HG03571 (cell line): ENCODE measurements around the gene ASF1B.

Experiments used
- ATAC-seq: cut with Tn5 transposase; IDR thresholded peaks from one replicate; pipeline ENCODE4 v1.9.1; 2021; ENCODE audit not compliant: unreplicated experiment

ASF1B gene

DNA sequence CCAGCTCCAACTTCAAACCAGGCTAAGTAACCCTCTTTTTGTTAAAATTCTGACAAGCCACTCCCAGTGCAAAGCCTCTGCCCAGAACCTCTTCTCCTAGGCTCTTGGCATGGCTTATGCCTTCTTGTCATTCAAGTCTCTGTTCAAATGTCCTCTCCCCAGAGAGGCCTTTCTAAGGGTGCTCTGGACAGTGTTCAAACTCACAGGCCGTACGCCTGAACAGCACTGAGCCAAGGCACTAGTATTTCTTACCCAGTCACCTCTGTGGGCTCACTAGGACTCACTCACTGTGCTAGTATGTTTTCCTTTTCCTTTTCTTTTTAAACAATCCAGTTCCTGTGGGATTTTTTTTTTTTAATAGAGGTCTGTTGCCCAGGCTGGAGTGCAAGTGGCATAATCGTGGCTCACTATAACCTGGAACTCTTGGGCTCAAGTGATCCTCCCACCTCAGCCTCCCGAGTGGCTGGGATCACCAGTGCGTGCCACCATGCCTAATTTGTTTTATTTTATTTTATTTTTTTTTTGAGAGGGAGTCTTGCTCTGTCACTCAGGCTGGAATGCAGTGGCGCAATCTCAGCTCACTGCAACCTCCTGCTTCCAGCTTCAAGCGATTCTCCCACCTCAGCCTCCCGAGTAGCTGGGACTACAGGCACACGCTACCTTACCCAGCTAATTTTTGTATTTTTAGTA lies 2.3 kb upstream of the ASF1B start:
- ATAC-seq: no peak

DNA sequence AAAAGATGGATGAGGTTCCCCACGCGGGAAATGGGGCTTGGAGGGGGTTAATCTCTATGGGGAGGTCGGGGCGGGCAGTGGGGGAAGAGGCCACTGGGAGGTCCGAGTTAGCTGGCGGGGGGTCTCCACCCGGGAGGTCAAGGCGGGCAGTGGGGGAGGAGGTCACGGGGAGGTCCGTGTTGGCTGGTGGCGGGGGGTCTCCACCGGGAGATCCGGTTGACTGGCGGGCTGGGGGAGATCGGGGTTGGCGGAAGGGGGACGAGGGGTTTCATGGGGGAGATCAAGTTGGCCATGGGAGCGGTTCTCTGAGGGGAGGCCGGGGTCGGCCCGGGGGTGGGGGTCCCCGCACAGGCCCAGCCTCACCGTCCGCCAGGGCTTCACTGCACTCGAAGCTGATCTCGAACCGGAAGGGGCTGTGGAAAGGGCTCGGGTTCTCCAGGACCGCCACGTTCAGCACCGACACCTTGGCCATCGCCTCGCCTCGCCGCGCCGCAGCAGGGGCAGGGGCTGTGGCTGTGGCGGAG lies 342 bp downstream of the ASF1B start:
- ATAC-seq: peak; percentile 3

DNA sequence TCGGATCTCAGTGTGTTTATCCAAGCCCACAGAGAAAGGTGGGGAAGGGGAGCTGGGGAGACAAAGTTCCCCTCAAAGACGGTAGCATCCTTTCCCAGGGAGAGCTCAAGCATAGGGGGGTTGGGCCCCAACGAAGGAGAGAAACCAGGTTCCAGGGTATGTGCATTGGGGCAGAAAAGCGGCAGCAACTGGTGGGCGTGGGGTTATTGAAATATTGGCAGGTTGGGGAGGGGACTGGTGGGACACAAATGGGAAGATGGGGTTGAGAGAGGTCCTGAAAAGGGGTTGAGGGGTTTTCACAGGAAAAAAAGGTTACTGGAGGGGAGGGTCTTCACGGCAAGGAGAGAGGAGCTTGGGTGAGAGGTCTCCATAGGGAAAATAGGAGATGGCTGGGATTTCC lies 1.0 kb downstream of the ASF1B start:
- ATAC-seq: no peak

DNA sequence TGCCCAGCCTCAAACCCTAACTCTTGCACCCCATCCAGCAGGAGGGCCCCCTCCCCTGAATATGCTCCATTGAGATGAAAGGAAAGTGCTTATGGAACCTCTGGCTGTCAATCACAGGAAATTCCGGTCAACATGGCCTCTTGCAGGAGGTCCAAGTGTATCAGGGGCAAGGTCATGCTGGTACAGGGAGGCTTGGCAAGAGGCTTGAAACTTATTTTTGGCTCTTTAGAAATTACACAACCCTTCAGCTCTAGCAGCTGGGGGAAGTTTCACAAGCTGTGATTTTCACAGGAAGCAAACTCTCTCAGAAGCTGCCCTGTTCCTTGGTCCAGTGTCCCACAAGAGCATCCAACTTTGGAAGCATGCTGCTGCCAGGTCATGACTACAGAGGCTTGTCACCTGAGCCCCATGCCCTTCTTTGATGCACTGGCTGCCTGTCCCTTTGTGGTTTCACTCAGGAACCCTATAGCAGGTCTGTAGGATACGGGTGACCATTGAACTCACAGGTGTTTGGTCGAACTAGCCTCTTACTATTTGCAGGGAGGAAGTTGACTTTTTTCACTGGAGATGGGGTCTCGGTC lies 8.4 kb downstream of the ASF1B start:
- no peak for ATAC-seq

DNA sequence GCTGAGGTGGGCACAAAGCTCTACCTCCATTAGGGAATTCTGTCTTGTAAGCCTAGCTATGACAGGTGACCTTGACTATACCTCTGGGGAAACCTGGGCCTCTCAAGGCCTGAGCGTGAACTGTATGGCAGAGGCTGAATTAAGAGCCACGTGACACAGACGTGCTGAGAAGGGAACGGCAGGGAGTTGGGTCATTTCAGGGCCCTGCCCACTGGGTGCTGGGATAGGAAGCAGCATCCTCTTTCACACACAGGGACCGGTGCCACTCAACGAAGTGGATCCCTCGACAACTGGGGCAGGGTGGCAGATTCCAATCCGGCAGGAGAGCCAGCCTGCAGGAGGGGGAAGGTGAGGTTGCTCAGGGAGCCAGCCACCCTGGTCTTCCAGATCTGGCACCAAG lies 9.2 kb downstream of the ASF1B start:
- no peak for ATAC-seq

DNA sequence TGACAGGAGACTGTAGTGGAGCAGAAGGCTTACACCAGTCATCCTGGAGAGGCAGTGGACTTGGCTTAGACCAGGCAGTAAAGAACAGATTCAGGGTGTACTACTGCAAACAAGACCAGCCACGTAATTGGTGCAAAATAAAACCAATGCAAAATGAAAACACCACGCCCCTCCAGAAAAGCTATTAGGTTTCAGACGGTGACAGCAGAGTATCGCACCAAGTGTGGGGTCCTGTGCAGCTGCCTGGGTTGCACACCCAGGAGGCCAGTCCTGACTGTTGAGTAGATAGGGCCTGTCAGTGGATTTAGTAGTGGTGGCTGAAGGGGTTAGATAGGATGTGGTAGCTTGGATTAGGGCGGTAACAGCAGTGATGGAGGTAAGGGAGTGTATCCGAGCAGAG lies 13.5 kb downstream of the ASF1B start:
- ATAC-seq: no peak

DNA sequence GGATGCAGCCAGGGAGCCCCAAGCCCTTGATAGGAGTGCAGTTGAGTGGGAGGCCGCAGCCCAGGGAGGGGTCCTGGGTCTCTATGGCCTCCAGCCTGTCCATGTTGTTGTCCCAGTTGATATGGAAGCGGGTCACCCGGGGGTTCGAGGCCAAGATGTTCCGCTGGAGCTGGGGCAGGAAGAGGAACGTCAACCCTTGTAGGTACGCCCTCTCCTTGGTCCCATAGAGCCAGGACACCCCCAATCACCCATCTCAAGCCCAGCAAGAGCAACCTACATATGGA lies 15.9 kb downstream of the ASF1B start:
- no peak for ATAC-seq

DNA sequence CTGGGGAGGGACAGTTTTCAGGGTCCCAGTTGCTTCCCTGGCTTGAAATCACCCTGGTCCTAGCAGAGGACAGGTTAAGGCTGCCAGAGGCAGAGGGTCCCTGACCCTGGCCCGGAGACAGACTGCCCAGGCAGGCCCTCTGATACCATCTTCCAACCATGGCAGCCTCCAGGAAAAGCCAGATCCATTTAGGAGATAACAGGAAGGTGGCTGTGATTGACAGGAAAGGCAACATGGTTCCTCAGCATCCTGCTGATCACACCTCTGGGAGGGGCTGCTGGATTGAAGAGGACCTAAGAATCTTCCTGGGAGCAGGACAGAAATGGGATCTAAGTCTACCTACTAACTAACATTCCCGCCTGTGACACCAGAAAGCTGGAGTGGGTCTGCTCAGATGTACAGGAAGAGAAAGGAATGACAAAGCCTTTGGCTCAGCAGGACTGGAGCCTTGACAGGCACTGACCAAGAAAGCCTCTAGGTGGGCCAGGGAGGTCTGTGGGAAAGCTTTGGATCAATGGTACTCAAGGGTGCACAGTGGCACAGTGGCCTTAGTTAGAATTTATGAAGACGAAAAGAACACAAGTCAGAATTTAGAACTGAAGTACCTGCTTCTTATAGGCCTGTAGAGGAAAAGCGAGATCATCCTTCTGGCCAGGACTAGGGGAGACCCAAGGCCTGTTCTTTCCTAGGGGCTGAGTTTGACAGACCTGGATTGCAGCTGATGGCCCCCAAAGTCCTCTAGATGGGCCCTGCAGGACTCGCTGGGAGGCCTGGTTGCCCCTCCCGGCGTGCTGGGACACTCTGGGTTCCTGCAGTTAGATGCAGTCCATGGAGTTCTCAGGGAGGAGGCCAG lies 16.5 kb downstream of the ASF1B start:
- no peak for ATAC-seq

DNA sequence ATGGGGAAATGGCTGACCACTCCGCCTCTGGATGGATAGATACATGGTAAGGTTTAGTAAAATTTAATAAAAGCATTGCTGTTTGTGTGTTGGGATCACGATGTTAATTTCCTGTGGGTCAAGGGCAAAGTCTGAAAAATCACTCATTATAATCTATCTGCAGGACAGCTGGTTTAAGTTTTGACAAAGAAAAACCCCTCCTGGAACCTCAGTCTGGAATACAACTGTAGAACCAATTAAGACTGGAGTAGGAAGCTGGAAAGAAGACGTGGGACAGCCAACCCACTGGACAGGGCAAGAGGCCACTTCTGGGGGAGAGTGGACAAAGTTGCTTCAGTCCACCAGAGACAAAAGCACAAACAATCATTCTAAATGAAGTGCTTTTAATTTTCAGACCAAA lies 17.2 kb downstream of the ASF1B start:
- no peak for ATAC-seq

DNA sequence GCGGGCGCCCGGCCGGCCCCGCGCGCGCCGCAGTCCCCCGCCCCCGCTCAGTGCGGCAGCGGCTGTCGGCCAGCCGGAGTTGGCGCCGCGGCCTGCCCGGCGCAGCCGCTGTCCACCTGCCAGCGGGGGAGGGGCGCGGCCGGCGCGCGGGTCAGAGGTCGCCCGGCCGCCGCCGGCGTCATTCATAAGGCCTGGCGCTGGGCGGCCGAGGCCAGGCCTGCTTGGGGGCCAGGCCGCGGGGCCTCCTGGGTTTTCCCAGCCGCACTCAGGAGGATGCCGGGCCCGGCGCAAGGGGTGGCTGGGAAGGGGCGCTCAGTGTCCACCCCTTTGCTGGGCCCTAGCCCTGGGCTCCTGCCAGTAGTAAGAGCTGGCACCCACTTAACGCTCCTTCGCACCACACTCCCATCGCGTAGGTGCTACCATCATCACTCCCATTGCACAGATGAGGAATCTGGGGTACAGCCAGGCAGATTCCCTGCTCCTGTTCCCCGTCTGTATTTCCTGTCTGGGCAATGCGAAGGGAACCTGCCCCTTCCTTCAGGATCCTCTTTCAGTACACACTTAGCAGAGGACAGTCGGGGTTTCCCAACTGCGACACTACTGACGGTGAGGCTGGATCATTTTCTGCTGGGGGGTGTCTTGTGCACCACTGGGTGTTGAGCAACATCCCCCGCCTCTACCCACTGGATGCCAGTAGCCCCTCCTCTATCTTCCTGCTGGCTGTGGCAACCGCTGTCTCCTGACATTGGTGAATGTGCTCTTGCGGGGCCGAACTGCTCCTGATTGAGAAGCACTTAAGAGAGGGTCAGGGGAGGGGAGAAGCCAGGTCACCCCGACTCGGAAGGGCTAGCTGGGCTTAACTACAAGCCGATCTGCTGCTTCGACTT lies 18.0 kb downstream of the ASF1B start:
- ATAC-seq: no peak

DNA sequence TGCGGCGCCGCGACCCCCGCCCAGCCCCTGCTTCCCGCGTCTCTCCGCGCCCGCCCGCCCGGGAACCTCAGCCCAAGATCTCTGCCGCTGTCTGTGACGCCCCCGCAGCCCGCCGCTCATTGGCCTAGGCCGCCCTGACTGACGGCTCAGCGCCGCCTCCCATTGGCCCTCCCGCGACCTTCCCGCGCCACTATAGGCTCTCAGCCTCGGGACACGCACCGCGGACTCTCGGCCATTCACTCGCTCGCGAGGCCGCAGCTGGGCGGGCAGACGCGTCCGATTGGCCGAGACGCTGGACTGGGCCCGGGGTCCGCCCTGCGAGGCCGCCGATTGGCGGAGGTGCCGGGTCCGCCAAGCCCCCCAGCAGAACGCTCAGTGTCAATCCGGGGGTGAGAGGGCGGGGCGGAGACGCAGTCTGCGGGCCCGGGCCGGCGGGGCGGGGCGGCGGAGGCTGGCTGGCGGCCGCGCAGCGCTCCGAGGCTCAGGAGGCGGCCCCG lies 18.7 kb downstream of the ASF1B start, which contains the start of gene PRKACA:
PRKACA (minus strand) TSS at position 95 of the 497 bp plus-strand sequence. CDS start 215 bp downstream, outside the sequence.
- ATAC-seq: peak; percentile 82

DNA sequence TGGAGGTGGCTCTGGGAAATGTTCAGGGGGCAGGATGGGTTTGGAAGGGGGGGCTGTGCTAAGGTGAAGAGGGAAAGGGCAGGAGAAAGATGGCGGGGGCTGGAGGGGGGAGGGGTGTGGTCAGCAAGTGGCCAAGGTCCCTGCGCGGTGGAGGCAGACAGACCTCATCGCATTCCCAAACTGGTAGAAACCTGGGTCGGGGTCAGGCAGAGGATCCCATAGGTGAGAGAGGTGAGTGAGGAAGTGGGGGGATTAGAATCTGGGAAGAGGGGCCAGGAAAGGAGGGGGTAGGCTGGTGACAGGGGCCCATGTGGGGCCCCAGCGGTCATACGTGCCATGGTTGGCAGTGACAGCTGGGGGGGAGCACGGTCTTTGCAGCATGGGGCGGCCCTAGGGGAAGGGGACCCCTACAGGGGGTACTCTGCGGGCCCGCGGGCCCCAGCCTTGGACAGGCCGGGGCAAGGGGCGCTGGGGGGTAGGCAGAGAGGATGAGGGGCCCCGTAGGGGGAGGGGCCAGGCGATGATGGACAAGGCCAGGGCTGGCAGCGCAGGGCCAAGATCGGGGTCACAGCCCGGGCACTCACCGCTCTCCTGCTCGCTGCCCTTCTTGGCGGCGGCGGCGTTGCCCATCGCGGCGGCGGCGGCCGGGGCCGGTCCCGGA lies 19.3 kb downstream of the ASF1B start:
- ATAC-seq: peak; percentile 3

DNA sequence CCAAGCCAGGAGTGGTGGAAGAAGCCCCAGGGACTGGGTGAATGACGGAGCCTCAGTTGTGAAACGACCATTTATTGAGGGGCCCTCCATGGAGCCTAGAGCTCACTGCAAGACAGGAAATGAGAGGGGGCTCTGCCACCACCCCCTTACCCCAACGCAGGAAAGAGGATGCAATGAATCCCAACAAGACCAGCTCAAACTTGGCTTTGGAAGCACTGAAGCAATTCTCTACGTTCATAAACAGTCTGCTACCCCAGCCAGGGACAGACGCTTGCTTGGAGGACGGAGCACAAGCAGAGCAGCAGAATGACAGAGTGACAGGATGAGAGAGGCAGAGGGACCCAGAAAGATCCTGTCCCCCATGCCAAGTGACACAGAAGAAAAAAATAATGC lies 19.9 kb downstream of the ASF1B start:
- ATAC-seq: no peak

DNA sequence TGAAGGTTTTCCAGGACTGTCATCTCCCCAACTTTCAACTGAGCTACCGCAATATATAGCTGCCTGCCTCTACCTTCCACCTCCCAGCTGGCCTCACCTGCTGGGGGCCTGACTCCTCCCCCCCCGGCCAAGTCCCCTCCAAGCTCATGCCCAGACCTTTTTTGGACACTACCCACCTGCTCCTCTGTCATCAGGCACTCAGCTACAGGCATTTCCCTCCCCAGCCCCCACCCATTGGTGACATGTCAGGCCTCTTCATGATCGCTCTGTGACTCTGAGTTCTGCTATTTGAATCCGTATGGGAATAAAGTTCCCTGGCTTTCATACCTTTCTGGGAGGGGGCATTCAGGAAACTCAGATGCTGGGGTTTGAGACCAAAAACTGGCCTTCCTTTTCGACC lies 20.6 kb downstream of the ASF1B start:
- no peak for ATAC-seq

DNA sequence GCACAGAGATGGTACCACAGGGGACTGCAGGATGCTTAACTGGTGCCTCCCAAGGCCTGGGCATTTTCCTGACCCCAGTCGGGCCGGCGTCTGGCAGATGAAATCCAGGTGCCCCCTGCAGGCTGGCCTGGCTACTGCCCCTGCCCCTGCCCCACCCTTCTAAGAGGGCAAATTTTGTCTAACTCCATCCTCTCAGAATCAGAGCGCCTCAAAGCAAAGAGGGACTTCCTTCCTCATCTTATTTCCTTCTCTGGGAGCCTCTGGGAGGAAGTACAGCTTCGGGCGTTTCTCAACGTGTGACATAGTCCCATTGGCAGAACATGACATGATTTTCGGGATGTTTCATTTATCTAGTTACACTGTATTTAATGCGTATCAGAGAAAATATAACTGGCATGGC lies 21.5 kb downstream of the ASF1B start:
- no peak for ATAC-seq

DNA sequence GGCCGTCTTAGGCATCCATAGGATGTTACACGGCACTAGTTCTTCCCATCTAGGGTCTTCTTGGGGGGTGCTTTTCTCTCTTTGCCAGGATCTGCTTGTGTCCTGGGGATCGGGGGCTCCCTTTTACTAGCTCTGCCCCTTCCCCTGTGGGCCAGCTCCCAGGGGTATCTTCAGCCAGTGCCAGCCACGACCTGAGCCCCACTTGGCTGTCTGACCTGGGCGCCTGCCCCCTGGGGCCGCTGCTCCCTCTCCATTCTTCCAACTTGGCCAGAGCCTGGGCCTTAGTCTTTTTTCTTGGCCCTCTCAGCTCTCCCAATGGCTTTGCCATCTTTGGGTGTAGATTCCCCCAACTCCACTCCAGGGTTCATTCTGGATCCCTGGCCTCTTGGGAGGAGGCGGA lies 21.9 kb downstream of the ASF1B start:
- no peak for ATAC-seq

DNA sequence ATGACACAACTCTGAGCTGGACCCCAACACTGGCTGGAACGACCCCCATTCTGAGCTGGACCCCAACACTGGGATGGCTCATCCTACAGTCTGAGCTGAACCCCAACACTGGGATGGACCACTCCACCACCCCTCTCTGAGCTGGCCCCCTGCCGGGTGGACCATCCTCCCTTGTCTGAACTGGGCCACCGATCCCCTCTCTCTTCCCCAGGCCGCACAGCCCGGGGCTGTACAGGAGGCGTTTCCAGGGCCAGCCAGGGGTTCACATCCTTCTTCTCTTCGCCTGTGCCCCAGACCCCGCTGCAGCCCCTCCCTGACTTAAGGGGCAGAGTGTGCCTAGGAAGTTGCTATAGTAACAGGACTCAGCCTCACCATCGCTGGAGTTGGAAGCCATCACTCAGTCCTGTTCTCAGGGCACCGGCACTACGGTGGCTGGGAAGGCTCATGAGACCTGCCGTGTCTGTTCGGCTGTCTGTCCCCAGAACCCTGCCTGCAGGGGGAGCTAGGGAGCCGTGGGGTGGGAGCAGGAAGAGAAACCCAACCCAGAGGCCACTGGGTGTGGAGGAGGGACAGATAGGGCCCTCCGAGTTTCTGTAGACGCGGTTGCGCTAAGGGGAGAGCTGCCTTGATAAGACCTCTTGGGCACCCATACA lies 22.5 kb downstream of the ASF1B start:
- ATAC-seq: no peak

DNA sequence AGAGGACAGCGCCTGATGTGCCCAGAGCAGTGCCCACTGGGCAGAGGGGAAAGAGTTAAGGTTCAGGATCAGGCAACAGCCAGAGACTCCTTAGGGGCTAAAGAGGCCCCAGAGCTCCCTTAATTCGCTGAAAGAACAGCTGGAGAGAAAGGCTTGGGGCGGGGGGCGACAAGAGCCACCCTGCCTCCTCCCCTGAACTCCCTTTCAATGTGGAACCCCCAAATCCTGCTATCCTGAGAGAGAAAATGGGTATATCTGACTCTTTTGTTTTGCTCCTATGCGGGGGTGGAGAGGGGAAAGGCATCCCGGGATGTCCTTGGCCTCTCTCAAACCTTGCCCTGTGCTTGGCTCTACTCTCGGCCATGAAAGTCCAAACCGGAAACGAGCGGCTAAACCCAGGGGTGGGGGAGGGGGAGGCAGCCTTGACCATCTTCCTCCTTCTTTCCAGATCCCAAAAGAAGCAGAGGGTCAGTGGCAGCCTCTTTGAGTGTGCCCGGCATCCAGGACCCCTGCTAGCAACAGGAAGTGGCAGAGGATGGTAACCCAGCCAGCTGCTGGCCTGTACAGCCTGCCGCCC lies 23.5 kb downstream of the ASF1B start:
- no peak for ATAC-seq

DNA sequence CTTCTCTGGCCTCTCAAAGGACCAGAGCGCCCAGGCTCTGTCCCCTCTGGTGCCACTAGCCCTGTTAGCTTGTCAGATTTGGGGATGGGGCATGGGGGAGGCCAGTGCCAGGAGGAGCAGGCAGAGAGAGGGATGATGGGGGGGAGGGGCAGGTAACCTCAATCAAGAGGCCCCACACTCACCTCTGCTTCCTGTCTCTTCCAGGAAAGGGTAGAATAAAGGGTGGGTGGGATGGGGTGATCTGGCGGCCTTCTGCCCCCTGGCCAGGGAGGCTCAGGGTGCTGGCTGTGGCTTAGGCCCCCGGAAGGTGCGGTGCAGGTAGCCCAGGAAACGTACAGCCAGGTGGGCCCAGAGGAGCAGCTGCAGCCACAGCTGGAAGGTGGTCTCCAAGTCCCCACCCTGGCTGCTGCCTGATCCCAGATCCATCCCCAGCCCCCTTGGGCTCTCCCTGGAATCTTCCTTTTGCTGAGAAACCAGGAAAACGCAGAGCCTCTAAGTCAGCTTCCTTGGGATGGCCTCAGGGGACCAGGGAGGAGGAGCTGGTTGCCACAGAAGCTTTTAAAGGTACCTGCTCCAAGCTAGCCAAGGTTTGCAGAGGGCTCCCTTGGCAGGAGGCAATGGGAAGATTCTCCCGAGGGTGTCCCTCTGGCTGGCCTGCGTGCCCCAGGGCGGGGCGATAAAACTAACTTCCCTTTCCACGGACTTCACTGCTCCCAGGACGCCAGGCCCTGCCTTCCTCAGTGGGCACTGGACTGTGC lies 24.2 kb downstream of the ASF1B start:
- no peak for ATAC-seq
